DOHH2 (cell line): ENCODE results near the gene NFATC3.
"Not testable (repeated sequence)": the region's sequence is repeated elsewhere in the genome, so short reads cannot be mapped to it uniquely, and the experiment has no call there.

Experiments
- H3F3A ChIP-seq: fragments of 200-600 bp; sonication (generic), shearing (Covaris generic); 2 replicates; pipeline ENCODE4 v1.6.0; 2016; ENCODE audit warnings: antibody characterized with exemption, mild to moderate bottlenecking; ENCODE audit not compliant: control insufficient read depth, insufficient read depth
- H3K27ac ChIP-seq: fragments of 200-600 bp; sonication (generic); 2 replicates; pipeline ENCODE4 v1.5.1; 2014; ENCODE audit warnings: low read depth, mild to moderate bottlenecking, low read length, moderate library complexity
- H3K27me3 ChIP-seq: fragments of 200-600 bp; sonication (generic); 2 replicates; pipeline ENCODE4 v1.6.1; 2014; ENCODE audit warnings: mild to moderate bottlenecking, low read length, mixed read lengths; ENCODE audit not compliant: control insufficient read depth
- H3K36me3 ChIP-seq: fragments of 200-600 bp; sonication (generic); 2 replicates; pipeline ENCODE4 v1.6.1; 2014; ENCODE audit warnings: mild to moderate bottlenecking, low read length, moderate library complexity, mixed read lengths; ENCODE audit not compliant: control insufficient read depth
- H3K4me1 ChIP-seq: fragments of 200-600 bp; sonication (generic); 2 replicates; pipeline ENCODE4 v1.6.1; 2014; ENCODE audit warnings: mild to moderate bottlenecking, low read length, mixed read lengths; ENCODE audit not compliant: control insufficient read depth
- H3K4me2 ChIP-seq: fragments of 200-600 bp; sonication (generic); 2 replicates; pipeline ENCODE4 v1.6.0; 2014; ENCODE audit warnings: mild to moderate bottlenecking, low read length, moderate library complexity
- H3K4me3 ChIP-seq: fragments of 200-600 bp; sonication (generic); 2 replicates; pipeline ENCODE4 v1.5.1; 2014; ENCODE audit warnings: mild to moderate bottlenecking, low read length, mixed read lengths
- H3K79me2 ChIP-seq: fragments of 200-600 bp; sonication (generic); 2 replicates; pipeline ENCODE4 v1.6.1; 2014; ENCODE audit warnings: mild to moderate bottlenecking, low read length, mixed read lengths; ENCODE audit not compliant: control insufficient read depth
- H3K9me2 ChIP-seq: fragments of 200-600 bp; sonication (generic); replicated peaks from 2 replicates; pipeline ENCODE4 v1.6.1; 2014; ENCODE audit warnings: mild to moderate bottlenecking, low read length, mixed read lengths; ENCODE audit not compliant: control insufficient read depth
- H3K9me3 ChIP-seq: fragments of 200-600 bp; sonication (generic); 2 replicates; pipeline ENCODE4 v1.6.1; 2014; ENCODE audit warnings: antibody characterized with exemption, low read length, mixed read lengths; ENCODE audit not compliant: control insufficient read depth, insufficient read depth
- H4K20me1 ChIP-seq: fragments of 200-600 bp; sonication (generic); 2 replicates; pipeline ENCODE4 v1.6.0; 2014; ENCODE audit warnings: low read depth, mild to moderate bottlenecking, antibody characterized with exemption, low read length, moderate library complexity; ENCODE audit not compliant: control insufficient read depth, insufficient read depth
- EZH2phosphoT487 ChIP-seq: fragments of 200-600 bp; sonication (generic); IDR thresholded peaks from 2 replicates; pipeline ENCODE4 v1.6.1; 2017; ENCODE audit warnings: borderline replicate concordance, mild to moderate bottlenecking, antibody characterized with exemption, low read length, moderate library complexity, mixed read lengths
- TF ChIP-seq, protein P1 (sequence below): fragments of 200-600 bp; sonication (generic); IDR thresholded peaks from one replicate; pipeline ENCODE4 v1.5.1; 2014; ENCODE audit warnings: antibody characterized with exemption, mild to moderate bottlenecking, low read depth, low read length; ENCODE audit not compliant: poor library complexity, severe bottlenecking

NFATC3 gene

GRCh38 chr16:68111379-68111778 lies 26.2 kb downstream of the NFATC3 start:
- Histone ChIP-seq H3K79me2 (peaks cover 97% of the 10 kb centered on the region), H3F3A (no peaks in the 10 kb centered on the region)
- TF ChIP-seq EZH2phosphoT487: no peak
- TF ChIP-seq, protein P1, sequence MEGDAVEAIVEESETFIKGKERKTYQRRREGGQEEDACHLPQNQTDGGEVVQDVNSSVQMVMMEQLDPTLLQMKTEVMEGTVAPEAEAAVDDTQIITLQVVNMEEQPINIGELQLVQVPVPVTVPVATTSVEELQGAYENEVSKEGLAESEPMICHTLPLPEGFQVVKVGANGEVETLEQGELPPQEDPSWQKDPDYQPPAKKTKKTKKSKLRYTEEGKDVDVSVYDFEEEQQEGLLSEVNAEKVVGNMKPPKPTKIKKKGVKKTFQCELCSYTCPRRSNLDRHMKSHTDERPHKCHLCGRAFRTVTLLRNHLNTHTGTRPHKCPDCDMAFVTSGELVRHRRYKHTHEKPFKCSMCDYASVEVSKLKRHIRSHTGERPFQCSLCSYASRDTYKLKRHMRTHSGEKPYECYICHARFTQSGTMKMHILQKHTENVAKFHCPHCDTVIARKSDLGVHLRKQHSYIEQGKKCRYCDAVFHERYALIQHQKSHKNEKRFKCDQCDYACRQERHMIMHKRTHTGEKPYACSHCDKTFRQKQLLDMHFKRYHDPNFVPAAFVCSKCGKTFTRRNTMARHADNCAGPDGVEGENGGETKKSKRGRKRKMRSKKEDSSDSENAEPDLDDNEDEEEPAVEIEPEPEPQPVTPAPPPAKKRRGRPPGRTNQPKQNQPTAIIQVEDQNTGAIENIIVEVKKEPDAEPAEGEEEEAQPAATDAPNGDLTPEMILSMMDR: no peak

GRCh38 chr16:68113059-68113761 lies 28.0 kb downstream of the NFATC3 start:
- Histone ChIP-seq H3K9me3 (peaks cover 5% of the 10 kb centered on the region; the same call in 1 of the 2 replicates), H3K36me3 (no peaks in the 10 kb centered on the region)
- TF ChIP-seq EZH2phosphoT487: no peak
- TF ChIP-seq, protein P1: no peak

More at GRCh38 chr16:68111379-68111778, 26.2 kb downstream of the NFATC3 start:
- Histone ChIP-seq H3K27ac (no peak overlapping the region), H3K4me3 (no peak overlapping the region), H3K4me2 (no peak overlapping the region), H3K9me2 (no peaks in the 10 kb centered on the region), H3K9me3 (peaks cover 5% of the 10 kb centered on the region; the same call in 1 of the 2 replicates), H3K4me1 (peaks cover 20% of the 10 kb centered on the region), H3K36me3 (no peaks in the 10 kb centered on the region), H3K27me3 (no peaks in the 10 kb centered on the region), H4K20me1 (no peaks in the 10 kb centered on the region; the same call in 1 of the 2 replicates)

DNA sequence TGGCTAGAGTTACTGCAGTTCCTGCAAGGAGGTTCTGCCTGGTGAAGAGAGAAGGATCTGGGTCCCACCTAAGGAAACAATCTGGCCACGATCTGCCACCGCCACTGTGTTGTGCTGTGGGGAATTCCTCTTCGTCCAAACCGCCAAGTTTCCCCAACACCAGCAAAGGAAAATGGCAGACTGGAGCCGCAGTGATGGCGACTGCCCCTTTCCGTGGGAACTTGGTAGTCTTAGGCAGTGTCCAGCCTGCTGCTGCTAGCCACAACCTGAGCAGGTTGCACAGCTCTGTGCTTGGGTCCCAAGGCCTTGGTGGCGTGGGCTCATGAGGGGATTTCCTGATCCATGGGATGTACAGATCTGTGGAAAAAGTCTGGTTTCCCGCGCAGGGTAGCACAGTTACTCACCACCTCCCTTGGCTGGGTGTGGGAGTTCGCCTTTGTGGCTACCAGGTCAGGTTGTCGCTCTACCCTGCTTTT lies 28.6 kb downstream of the NFATC3 start:
- Histone ChIP-seq H3K4me3 (no peak overlapping the region), H3K27ac (no peak overlapping the region), H3K4me2 (no peak overlapping the region), H3K9me3 (peaks cover 2% of the 10 kb centered on the region; the same call in 1 of the 2 replicates), H3F3A (0 out of 2 replicates have a peak, but pooled peaks cover 2% of the 10 kb centered on the region), H3K4me1 (peaks cover 35% of the 10 kb centered on the region), H3K27me3 (no peaks in the 10 kb centered on the region), H3K36me3 (no peaks in the 10 kb centered on the region), H3K9me2 (no peaks in the 10 kb centered on the region), H4K20me1 (peaks cover 4% of the 10 kb centered on the region), H3K79me2 (peaks cover 99% of the 10 kb centered on the region)
- no peak for TF ChIP-seq EZH2phosphoT487
- TF ChIP-seq, protein P1: no peak

More at GRCh38 chr16:68113059-68113761, 28.0 kb downstream of the NFATC3 start:
- Histone ChIP-seq H3K27me3 (no peaks in the 10 kb centered on the region), H3K4me2 (no peak overlapping the region), H4K20me1 (peaks cover 4% of the 10 kb centered on the region), H3K79me2 (peaks cover 99% of the 10 kb centered on the region), H3K4me3 (no peak overlapping the region), H3K9me2 (no peaks in the 10 kb centered on the region), H3K4me1 (peaks cover 29% of the 10 kb centered on the region), H3K27ac (no peak overlapping the region), H3F3A (0 out of 2 replicates have a peak, but pooled peaks cover 2% of the 10 kb centered on the region)

DNA sequence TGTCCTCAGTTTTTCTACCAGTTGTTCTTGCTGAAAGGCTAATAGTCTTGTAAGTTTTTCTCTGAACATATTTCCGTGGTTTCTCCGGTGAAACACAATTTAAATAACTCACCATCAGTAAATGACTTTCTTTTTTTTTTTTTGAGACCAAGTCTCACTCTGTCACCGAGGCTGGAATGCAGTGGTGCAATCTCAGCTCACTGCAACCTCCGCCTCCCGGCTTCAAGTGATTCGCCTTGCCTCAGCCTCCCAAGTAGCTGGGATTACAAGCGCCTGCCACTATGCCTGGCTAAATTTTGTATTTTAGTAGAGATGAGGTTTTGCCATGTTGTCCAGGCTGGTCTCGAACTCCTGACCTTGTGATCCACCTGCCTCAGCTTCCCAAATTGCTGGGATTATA lies 29.8 kb downstream of the NFATC3 start:
- H3K27ac ChIP-seq, H3K4me3 ChIP-seq, H4K20me1 ChIP-seq, H3K9me2 ChIP-seq, H3K27me3 ChIP-seq, H3K4me2 ChIP-seq, H3K36me3 ChIP-seq, H3F3A ChIP-seq, H3K9me3 ChIP-seq: not testable (repeated sequence)
- Histone ChIP-seq H3K4me1 (peaks cover 46% of the 10 kb centered on the region), H3K79me2 (peaks cover 99% of the 10 kb centered on the region)
